Panc1 (cell line): ENCODE measurements around the gene PLA2G15.

Experiments
- POLR2AphosphoS5 ChIP-seq: IDR thresholded peaks from 2 replicates; pipeline ENCODE4 v1.6.1; 2012; ENCODE audit warnings: mild to moderate bottlenecking, low read depth, low read length, moderate library complexity
- SIN3A ChIP-seq: IDR thresholded peaks from 2 replicates; pipeline ENCODE4 v1.6.1; 2012; ENCODE audit warnings: low read depth, mild to moderate bottlenecking, low read length, moderate library complexity, borderline replicate concordance; ENCODE audit not compliant: insufficient read depth
- TCF7L2 ChIP-seq: IDR thresholded peaks from 2 replicates; pipeline ENCODE4 v1.6.1; 2011; ENCODE audit warnings: mild to moderate bottlenecking, low read depth, low read length, inconsistent platforms
- TF ChIP-seq, protein P1 (sequence below), 2 experiments: IDR thresholded peaks; 2 replicates each; pipeline ENCODE4 v1.6.1; 2011 to 2012; ENCODE audit warnings: low read depth in 2 of 2, control low read depth in 1 of 2, low read length in 1 of 2, mild to moderate bottlenecking in 1 of 2, moderate library complexity in 1 of 2; ENCODE audit not compliant: insufficient read depth in 1 of 2
- TF ChIP-seq, protein P2 (sequence below): fragments of 450-650 bp; IDR thresholded peaks from 2 replicates; pipeline ENCODE4 v1.5.1; 2017; ENCODE audit warnings: mild to moderate bottlenecking

DNA sequence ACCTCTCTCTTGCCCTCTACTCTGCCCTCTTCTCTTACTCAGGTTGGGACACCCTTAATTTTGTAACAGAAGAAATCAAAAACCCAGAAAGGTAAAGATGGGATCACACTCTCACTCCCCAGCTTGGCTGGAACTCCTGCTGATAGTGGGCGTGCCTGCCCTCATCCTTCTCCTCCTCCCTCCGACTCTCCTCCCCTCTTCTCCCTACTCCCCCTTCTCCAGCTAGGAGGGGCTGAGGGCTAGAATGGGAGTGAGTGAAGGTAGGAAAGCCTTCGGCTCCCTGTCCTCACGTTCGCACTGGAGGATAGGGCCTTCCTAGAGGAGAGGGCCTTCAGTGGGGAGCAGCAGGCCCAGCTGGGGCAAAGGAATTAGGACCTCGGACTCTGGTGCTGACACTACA, 45.3 kb downstream of the PLA2G15 start:
- no peak for TF ChIP-seq POLR2AphosphoS5
- TF ChIP-seq, protein P1, sequence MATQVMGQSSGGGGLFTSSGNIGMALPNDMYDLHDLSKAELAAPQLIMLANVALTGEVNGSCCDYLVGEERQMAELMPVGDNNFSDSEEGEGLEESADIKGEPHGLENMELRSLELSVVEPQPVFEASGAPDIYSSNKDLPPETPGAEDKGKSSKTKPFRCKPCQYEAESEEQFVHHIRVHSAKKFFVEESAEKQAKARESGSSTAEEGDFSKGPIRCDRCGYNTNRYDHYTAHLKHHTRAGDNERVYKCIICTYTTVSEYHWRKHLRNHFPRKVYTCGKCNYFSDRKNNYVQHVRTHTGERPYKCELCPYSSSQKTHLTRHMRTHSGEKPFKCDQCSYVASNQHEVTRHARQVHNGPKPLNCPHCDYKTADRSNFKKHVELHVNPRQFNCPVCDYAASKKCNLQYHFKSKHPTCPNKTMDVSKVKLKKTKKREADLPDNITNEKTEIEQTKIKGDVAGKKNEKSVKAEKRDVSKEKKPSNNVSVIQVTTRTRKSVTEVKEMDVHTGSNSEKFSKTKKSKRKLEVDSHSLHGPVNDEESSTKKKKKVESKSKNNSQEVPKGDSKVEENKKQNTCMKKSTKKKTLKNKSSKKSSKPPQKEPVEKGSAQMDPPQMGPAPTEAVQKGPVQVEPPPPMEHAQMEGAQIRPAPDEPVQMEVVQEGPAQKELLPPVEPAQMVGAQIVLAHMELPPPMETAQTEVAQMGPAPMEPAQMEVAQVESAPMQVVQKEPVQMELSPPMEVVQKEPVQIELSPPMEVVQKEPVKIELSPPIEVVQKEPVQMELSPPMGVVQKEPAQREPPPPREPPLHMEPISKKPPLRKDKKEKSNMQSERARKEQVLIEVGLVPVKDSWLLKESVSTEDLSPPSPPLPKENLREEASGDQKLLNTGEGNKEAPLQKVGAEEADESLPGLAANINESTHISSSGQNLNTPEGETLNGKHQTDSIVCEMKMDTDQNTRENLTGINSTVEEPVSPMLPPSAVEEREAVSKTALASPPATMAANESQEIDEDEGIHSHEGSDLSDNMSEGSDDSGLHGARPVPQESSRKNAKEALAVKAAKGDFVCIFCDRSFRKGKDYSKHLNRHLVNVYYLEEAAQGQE (IDR thresholded peaks at IDR 0.05; ENCODE audit: insufficient read depth in 1 of 2, low read depth in 2 of 2, low read length in 1 of 2): no peak
- TF ChIP-seq, protein P2, sequence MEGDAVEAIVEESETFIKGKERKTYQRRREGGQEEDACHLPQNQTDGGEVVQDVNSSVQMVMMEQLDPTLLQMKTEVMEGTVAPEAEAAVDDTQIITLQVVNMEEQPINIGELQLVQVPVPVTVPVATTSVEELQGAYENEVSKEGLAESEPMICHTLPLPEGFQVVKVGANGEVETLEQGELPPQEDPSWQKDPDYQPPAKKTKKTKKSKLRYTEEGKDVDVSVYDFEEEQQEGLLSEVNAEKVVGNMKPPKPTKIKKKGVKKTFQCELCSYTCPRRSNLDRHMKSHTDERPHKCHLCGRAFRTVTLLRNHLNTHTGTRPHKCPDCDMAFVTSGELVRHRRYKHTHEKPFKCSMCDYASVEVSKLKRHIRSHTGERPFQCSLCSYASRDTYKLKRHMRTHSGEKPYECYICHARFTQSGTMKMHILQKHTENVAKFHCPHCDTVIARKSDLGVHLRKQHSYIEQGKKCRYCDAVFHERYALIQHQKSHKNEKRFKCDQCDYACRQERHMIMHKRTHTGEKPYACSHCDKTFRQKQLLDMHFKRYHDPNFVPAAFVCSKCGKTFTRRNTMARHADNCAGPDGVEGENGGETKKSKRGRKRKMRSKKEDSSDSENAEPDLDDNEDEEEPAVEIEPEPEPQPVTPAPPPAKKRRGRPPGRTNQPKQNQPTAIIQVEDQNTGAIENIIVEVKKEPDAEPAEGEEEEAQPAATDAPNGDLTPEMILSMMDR: no peak
- TF ChIP-seq SIN3A: no peak
- no peak for TF ChIP-seq TCF7L2
